ENCODE measurements around the gene TMEM140. TPM values are rescaled to one million over a fixed set of nuclear protein-coding genes. Genes with fewer than 3 reads are reported as not detected.
"Not testable (repeated sequence)": the region's sequence is repeated elsewhere in the genome, so short reads cannot be mapped to it uniquely, and the experiment has no call there.

Gene TMEM140
- total RNA-seq, 1 experiment from 2014 or later, result 0.92 TPM

DNA sequence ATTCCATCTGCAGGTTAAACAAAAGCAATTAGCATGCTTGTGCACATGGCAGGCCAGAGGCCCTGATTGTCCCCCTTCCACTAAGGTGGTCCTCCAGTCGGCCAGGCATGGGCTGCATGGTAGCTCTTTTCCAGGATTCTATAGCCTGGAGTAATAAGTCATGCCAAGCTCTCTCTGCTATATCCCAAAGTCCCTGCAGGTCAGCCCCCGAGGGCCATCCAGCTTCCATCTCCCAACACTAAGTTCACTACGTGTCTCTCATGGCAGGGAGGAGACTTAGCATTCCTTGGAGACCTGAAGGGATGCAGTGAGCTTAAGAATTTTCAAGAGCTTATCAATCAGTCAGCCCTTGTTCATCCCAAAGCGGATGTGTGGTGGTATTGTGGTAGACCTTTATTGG is 26.0 kb downstream of the TMEM140 start:
- H3K4me3 ChIP-seq; H2AFZ ChIP-seq; H3K27ac ChIP-seq; H3K9me2 ChIP-seq (ENCODE audit: insufficient read depth); H3K27me3 ChIP-seq (ENCODE audit: insufficient read depth, low read depth); CTCF ChIA-PET; H3K36me3 ChIP-seq (ENCODE audit: low read depth); BruUV-seq (replicated peaks); H3K4me2 ChIP-seq; H4K20me1 ChIP-seq (ENCODE audit: insufficient read depth); DNase-seq; H3K9me3 ChIP-seq (ENCODE audit: insufficient read depth, low read depth): not testable (repeated sequence)
- H3K79me2 ChIP-seq (ENCODE audit: low read depth), result peaks cover 12% of the 10 kb centered on the region
- intact Hi-C loops (cut with micrococcal nuclease; ENCODE audit: unreplicated experiment), result loop anchor here (5.0 to 10.0 kb wide), 3 partner anchors 383 to 737 kb away; partner anchors contain the start of gene NUP205
- peaks cover 31% of the 10 kb centered on the region for H3K4me1 ChIP-seq (replicated peaks; ENCODE audit: insufficient read depth)
- H3F3A ChIP-seq (ENCODE audit: insufficient read depth, low read depth), result peaks cover 18% of the 10 kb centered on the region
- POLR2A ChIA-PET (ENCODE audit: unreplicated experiment), result interaction anchor here (0.8 kb wide), 1 partner anchor 1075 kb away, joined by 8 read pairs; no protein-coding TSS in a partner anchor

GRCh38 chr7:135174941-135175340 is 27.1 kb downstream of the TMEM140 start:
- 0 out of 2 replicates have a peak, but pooled peaks cover 4% of the 10 kb centered on the region for H3K9me3 ChIP-seq (ENCODE audit: insufficient read depth, low read depth)
- CTCF ChIA-PET, result no interaction called here
- H4K20me1 ChIP-seq (ENCODE audit: insufficient read depth), result no peaks in the 10 kb centered on the region
- H3K4me3 ChIP-seq, result no peak overlapping the region
- no peak overlapping the region for H3K4me2 ChIP-seq
- no TSS peak for BruUV-seq (replicated peaks)
- no peak overlapping the region for H2AFZ ChIP-seq
- H3K9me2 ChIP-seq (ENCODE audit: insufficient read depth), result no peaks in the 10 kb centered on the region
- peaks cover 10% of the 10 kb centered on the region; the same call in 1 of the 2 replicates for H3F3A ChIP-seq (ENCODE audit: insufficient read depth, low read depth)
- peaks cover 2% of the 10 kb centered on the region; the same call in 1 of the 2 replicates for H3K79me2 ChIP-seq (ENCODE audit: low read depth)
- no peaks in the 10 kb centered on the region for H3K36me3 ChIP-seq (ENCODE audit: low read depth)
- no peak overlapping the region for H3K27ac ChIP-seq
- H3K4me1 ChIP-seq (replicated peaks; ENCODE audit: insufficient read depth), result peaks cover 26% of the 10 kb centered on the region
- TF ChIP-seq, protein P1, sequence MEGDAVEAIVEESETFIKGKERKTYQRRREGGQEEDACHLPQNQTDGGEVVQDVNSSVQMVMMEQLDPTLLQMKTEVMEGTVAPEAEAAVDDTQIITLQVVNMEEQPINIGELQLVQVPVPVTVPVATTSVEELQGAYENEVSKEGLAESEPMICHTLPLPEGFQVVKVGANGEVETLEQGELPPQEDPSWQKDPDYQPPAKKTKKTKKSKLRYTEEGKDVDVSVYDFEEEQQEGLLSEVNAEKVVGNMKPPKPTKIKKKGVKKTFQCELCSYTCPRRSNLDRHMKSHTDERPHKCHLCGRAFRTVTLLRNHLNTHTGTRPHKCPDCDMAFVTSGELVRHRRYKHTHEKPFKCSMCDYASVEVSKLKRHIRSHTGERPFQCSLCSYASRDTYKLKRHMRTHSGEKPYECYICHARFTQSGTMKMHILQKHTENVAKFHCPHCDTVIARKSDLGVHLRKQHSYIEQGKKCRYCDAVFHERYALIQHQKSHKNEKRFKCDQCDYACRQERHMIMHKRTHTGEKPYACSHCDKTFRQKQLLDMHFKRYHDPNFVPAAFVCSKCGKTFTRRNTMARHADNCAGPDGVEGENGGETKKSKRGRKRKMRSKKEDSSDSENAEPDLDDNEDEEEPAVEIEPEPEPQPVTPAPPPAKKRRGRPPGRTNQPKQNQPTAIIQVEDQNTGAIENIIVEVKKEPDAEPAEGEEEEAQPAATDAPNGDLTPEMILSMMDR (conservative IDR thresholded peaks at IDR 0.05), result no peak
- TF ChIP-seq EZH2 (IDR thresholded peaks at IDR 0.05; ENCODE audit: low read depth), result no peak
- H3K27me3 ChIP-seq (ENCODE audit: insufficient read depth, low read depth), result no peaks in the 10 kb centered on the region
- intact Hi-C loops (cut with micrococcal nuclease; ENCODE audit: unreplicated experiment), result loop anchor here (5.0 to 10.0 kb wide), 3 partner anchors 382 to 738 kb away; partner anchors contain the start of gene NUP205
- POLR2A ChIA-PET (ENCODE audit: unreplicated experiment), result interaction anchor here (0.7 kb wide), 1 partner anchor 15 kb away, joined by 5 read pairs; no protein-coding TSS in a partner anchor
- DNase-seq, result no peak

- DNase-seq, result peak in 1 of 2 experiments; percentile 26
- intact Hi-C loops (cut with micrococcal nuclease; ENCODE audit: unreplicated experiment), result loop anchor here (10.0 kb wide), 1 partner anchor 661 kb away; no protein-coding TSS in a partner anchor
- no peak for TF ChIP-seq EZH2 (IDR thresholded peaks at IDR 0.05; ENCODE audit: low read depth)
- TF ChIP-seq, protein P1 (conservative IDR thresholded peaks at IDR 0.05), result no peak
- Histone ChIP-seq H3K9me3 (ENCODE audit: insufficient read depth, low read depth) (peaks cover 14% of the 10 kb centered on the region), H3K27ac (no peak overlapping the region), H3K36me3 (ENCODE audit: low read depth) (no peaks in the 10 kb centered on the region), H2AFZ (no peak overlapping the region), H3K4me3 (no peak overlapping the region), H4K20me1 (ENCODE audit: insufficient read depth) (no peaks in the 10 kb centered on the region), H3F3A (ENCODE audit: insufficient read depth, low read depth) (peaks cover 6% of the 10 kb centered on the region; the same call in 1 of the 2 replicates), H3K4me2 (no peak overlapping the region), H3K79me2 (ENCODE audit: low read depth) (no peaks in the 10 kb centered on the region), H3K27me3 (ENCODE audit: insufficient read depth, low read depth) (no peaks in the 10 kb centered on the region), H3K4me1 (replicated peaks; ENCODE audit: insufficient read depth) (peaks cover 24% of the 10 kb centered on the region), H3K9me2 (ENCODE audit: insufficient read depth) (no peaks in the 10 kb centered on the region)
- CTCF ChIA-PET, result no interaction called here
- POLR2A ChIA-PET (ENCODE audit: unreplicated experiment), result interaction anchor here (0.6 kb wide), 2 partner anchors 13 to 35 kb away, joined by 3 to 4 read pairs; no protein-coding TSS in a partner anchor
- no TSS peak for BruUV-seq (replicated peaks)
These were observed 28.1 kb downstream of the TMEM140 start for GRCh38 chr7:135175931-135176330.
